Osteocyte (in vitro differentiated cells): Measurements from ENCODE around the gene KLF17. TPM values are rescaled to one million over a fixed set of nuclear protein-coding genes. Genes with fewer than 3 reads are reported as not detected.
A peak's percentile ranks its signal among the peaks of the same experiment; 100 is the strongest.
"Not testable (repeated sequence)": the region's sequence is repeated elsewhere in the genome, so short reads cannot be mapped to it uniquely, and the experiment has no call there.

Experiments used
- DNase-seq: peaks from one replicate; pipeline ENCODE4 v3.0.0; 2021; ENCODE audit warnings: mixed read lengths; ENCODE audit not compliant: unreplicated experiment; ENCODE audit errors: extremely low spot score
- H3K27ac Mint-ChIP-seq: one replicate; pipeline ENCODE4 v1.8.0; 2021; ENCODE audit warnings: mild to moderate bottlenecking, mixed read lengths; ENCODE audit not compliant: unreplicated experiment
- H3K27me3 Mint-ChIP-seq: one replicate; pipeline ENCODE4 v1.8.0; 2021; ENCODE audit warnings: mixed read lengths; ENCODE audit not compliant: unreplicated experiment
- H3K36me3 Mint-ChIP-seq: one replicate; pipeline ENCODE4 v1.8.0; 2021; ENCODE audit warnings: mixed read lengths; ENCODE audit not compliant: unreplicated experiment
- H3K4me1 Mint-ChIP-seq: one replicate; pipeline ENCODE4 v1.8.0; 2021; ENCODE audit warnings: mixed read lengths; ENCODE audit not compliant: unreplicated experiment
- H3K4me3 Mint-ChIP-seq: one replicate; pipeline ENCODE4 v1.8.0; 2021; ENCODE audit warnings: mild to moderate bottlenecking, moderate library complexity, mixed read lengths; ENCODE audit not compliant: unreplicated experiment
- H3K9me3 Mint-ChIP-seq: one replicate; pipeline ENCODE4 v1.8.0; 2021; ENCODE audit warnings: mixed read lengths; ENCODE audit not compliant: unreplicated experiment
- CTCF ChIP-seq: fragments of 200-600 bp; sonication (generic); IDR thresholded peaks from 2 replicates; pipeline ENCODE4 v1.5.0; 2021; ENCODE audit warnings: antibody characterized with exemption, mild to moderate bottlenecking, moderate library complexity
- total RNA-seq: library from RNA; stranded (reverse); gene quantifications from 2 replicates; pipeline ENCODE4 v1.2.1, GENCODE V29; 2021

KLF17 gene
- total RNA-seq, 1 donor from 2014 or later, result not detected

- no peaks in the 10 kb centered on the region for H3K4me1 Mint-ChIP-seq
- peak; percentile 76 for DNase-seq
- no peak overlapping the region for H3K27ac Mint-ChIP-seq
- H3K9me3 Mint-ChIP-seq, result no peaks in the 10 kb centered on the region
- no peak overlapping the region for H3K4me3 Mint-ChIP-seq
- H3K27me3 Mint-ChIP-seq, result peaks cover 33% of the 10 kb centered on the region
- no peaks in the 10 kb centered on the region for H3K36me3 Mint-ChIP-seq
- TF ChIP-seq CTCF, result no peak
Observed at GRCh38 chr1:44129616-44130500, 11.2 kb downstream of the KLF17 start.

- peak; percentile 13 for DNase-seq
- peaks cover 35% of the 10 kb centered on the region for H3K27me3 Mint-ChIP-seq
Observed at GRCh38 chr1:44131411-44131810, 12.8 kb downstream of the KLF17 start.

GRCh38 chr1:44134071-44134920, 15.7 kb downstream of the KLF17 start:
- no peaks in the 10 kb centered on the region for H3K9me3 Mint-ChIP-seq
- no peak for TF ChIP-seq CTCF
- peak; percentile 77 for DNase-seq
- H3K36me3 Mint-ChIP-seq, result no peaks in the 10 kb centered on the region
- no peak overlapping the region for H3K4me3 Mint-ChIP-seq
- no peaks in the 10 kb centered on the region for H3K4me1 Mint-ChIP-seq
- no peak overlapping the region for H3K27ac Mint-ChIP-seq
- H3K27me3 Mint-ChIP-seq, result peaks cover 27% of the 10 kb centered on the region

More at GRCh38 chr1:44131411-44131810, 12.8 kb downstream of the KLF17 start:
- Mint-ChIP-seq H3K36me3 (no peaks in the 10 kb centered on the region), H3K4me1 (no peaks in the 10 kb centered on the region), H3K27ac (no peak overlapping the region), H3K4me3 (no peak overlapping the region), H3K9me3 (no peaks in the 10 kb centered on the region)
- no peak for TF ChIP-seq CTCF

GRCh38 chr1:44135886-44136285, 17.3 kb downstream of the KLF17 start:
- Mint-ChIP-seq H3K27me3 (peaks cover 27% of the 10 kb centered on the region), H3K4me3 (no peak overlapping the region), H3K36me3 (no peaks in the 10 kb centered on the region), H3K9me3 (no peaks in the 10 kb centered on the region), H3K27ac (no peak overlapping the region), H3K4me1 (no peaks in the 10 kb centered on the region)
- TF ChIP-seq CTCF, result no peak
- DNase-seq, result peak; percentile 25

- H3K27me3 Mint-ChIP-seq, result peaks cover 18% of the 10 kb centered on the region
- DNase-seq, result peak; percentile 57
- H3K4me1 Mint-ChIP-seq, result no peaks in the 10 kb centered on the region
- no peaks in the 10 kb centered on the region for H3K36me3 Mint-ChIP-seq
- no peak for TF ChIP-seq CTCF
- no peak overlapping the region for H3K27ac Mint-ChIP-seq
- no peaks in the 10 kb centered on the region for H3K9me3 Mint-ChIP-seq
- no peak overlapping the region for H3K4me3 Mint-ChIP-seq
Observed at GRCh38 chr1:44138239-44138638, 19.6 kb downstream of the KLF17 start.

GRCh38 chr1:44139565-44139964, 20.9 kb downstream of the KLF17 start:
- peak; percentile 59 for DNase-seq
- not testable (repeated sequence) for H3K4me3 Mint-ChIP-seq, H3K4me1 Mint-ChIP-seq, H3K36me3 Mint-ChIP-seq, H3K27ac Mint-ChIP-seq, H3K9me3 Mint-ChIP-seq
- peaks cover 16% of the 10 kb centered on the region for H3K27me3 Mint-ChIP-seq
